Natural killer cell (primary cell): ENCODE measurements around the gene TMEM62. TPM values are rescaled to one million over a fixed set of nuclear protein-coding genes. Genes with fewer than 3 reads are reported as not detected.

Experiments used
- ATAC-seq, 3 donors: fragments of 150-1000 bp in 2 of 3; fragments of 200-7000 bp in 1 of 3; cut with Tn5 transposase; 1 replicate in 1 of 3; 2 replicates in 2 of 3; pipeline ENCODE4 v1.10.0; 2021; ENCODE audit warnings: mild to moderate bottlenecking in 2 of 3, moderate library complexity in 2 of 3
- DNase-seq, 2 donors: peaks; one replicate each; pipeline versions ENCODE4 v3.0.0 to v3.0.0-alpha.2; 2013 to 2021; ENCODE audit warnings: mixed read lengths in 1 of 2
- H3K27ac ChIP-seq: one replicate; pipeline ENCODE4 v1.5.1; 2013; ENCODE audit warnings: mild to moderate bottlenecking, low read length
- H3K27me3 ChIP-seq: one replicate; pipeline ENCODE4 v1.6.1; 2013; ENCODE audit warnings: low read length; ENCODE audit not compliant: control insufficient read depth, insufficient read depth
- H3K36me3 ChIP-seq: one replicate; pipeline ENCODE4 v1.6.1; 2013; ENCODE audit warnings: low read length; ENCODE audit not compliant: control insufficient read depth, insufficient read depth
- H3K4me1 ChIP-seq: one replicate; pipeline ENCODE4 v1.6.1; 2013; ENCODE audit warnings: low read length; ENCODE audit not compliant: control insufficient read depth, insufficient read depth
- H3K4me3 ChIP-seq: one replicate; pipeline ENCODE4 v1.5.1; 2013; ENCODE audit warnings: low read length
- H3K9me3 ChIP-seq: one replicate; pipeline ENCODE4 v1.6.1; 2013; ENCODE audit warnings: low read length; ENCODE audit not compliant: control insufficient read depth, insufficient read depth
- H3K27ac Mint-ChIP-seq, 2 donors: one replicate each; pipeline ENCODE4 v1.8.0; 2022; ENCODE audit warnings: mild to moderate bottlenecking in 2 of 2, mixed read lengths in 2 of 2, moderate library complexity in 1 of 2
- H3K27me3 Mint-ChIP-seq, 2 donors: one replicate each; pipeline ENCODE4 v1.8.0; 2022; ENCODE audit warnings: low read depth in 2 of 2, mixed read lengths in 2 of 2
- H3K36me3 Mint-ChIP-seq: one replicate; pipeline ENCODE4 v1.8.0; 2022; ENCODE audit warnings: mixed read lengths
- H3K4me1 Mint-ChIP-seq, 2 donors: one replicate each; pipeline ENCODE4 v1.8.0; 2022; ENCODE audit warnings: mixed read lengths in 2 of 2
- H3K4me3 Mint-ChIP-seq: one replicate; pipeline ENCODE4 v1.8.0; 2022; ENCODE audit warnings: mild to moderate bottlenecking, moderate library complexity, mixed read lengths
- H3K9me3 Mint-ChIP-seq, 2 donors: one replicate each; pipeline ENCODE4 v1.8.0; 2022; ENCODE audit warnings: mixed read lengths in 2 of 2
- CTCF ChIP-seq: fragments of 200-600 bp; IDR thresholded peaks from one replicate; pipeline ENCODE4 v1.8.0; 2022; ENCODE audit warnings: antibody characterized with exemption
- WGBS: methylation state at CpG from one replicate; pipeline ENCODE4 v1.1.7; 2013; ENCODE audit warnings: missing lambda C conversion rate; ENCODE audit not compliant: insufficient coverage; 5-methylcytosine and 5-hydroxymethylcytosine counted together
- intact Hi-C: fragments of 100-400 bp; cut with micrococcal nuclease; formaldehyde crosslinking; loops from one replicate; pipeline ENCODE4 v1.14.2; 2022
- total RNA-seq, 4 donors: library from RNA; stranded (reverse); fragments of 120-200 nt in 1 of 4; gene quantifications; one replicate each; pipeline versions ENCODE4 v1.2.3 to v1.2.4, GENCODE V29; 2013 to 2022

TMEM62 gene
- total RNA-seq, 3 donors from 2014 or later (not counting 1 experiment from before 2014, with no cell fraction given) = 39.4 to 43.8 (median 40.8) TPM

- peaks cover 16% of the 10 kb centered on the region for H3K4me1 ChIP-seq
- H3K27me3 Mint-ChIP-seq = no peaks in the 10 kb centered on the region
- WGBS = under 1% methylated on average over 13 of the region's 13 CpGs
- H3K9me3 Mint-ChIP-seq = no peaks in the 10 kb centered on the region
- H3K9me3 ChIP-seq = no peaks in the 10 kb centered on the region
- H3K4me1 Mint-ChIP-seq = peaks cover 35 to 49% of the 10 kb centered on the region in 2 donors
- peak; percentile 4 for TF ChIP-seq CTCF
- H3K4me3 ChIP-seq = peak overlapping the region; percentile 73
- peak overlapping the region; percentile 93 for H3K27ac ChIP-seq
- H3K36me3 ChIP-seq = peaks cover 32% of the 10 kb centered on the region
- H3K36me3 Mint-ChIP-seq = peaks cover 6% of the 10 kb centered on the region
- H3K27ac Mint-ChIP-seq = peak overlapping the region; percentile 91 to 96
- DNase-seq = no peak
- peak overlapping the region; percentile 93 for H3K4me3 Mint-ChIP-seq
- intact Hi-C loops = loop anchor here (5.0 kb wide), 1 partner anchor 79 kb away; the partner anchor contains the start of gene UBR1
- peak; percentile 9 to 27 (median 21) for ATAC-seq
- no peaks in the 10 kb centered on the region for H3K27me3 ChIP-seq
These were observed 52.6 kb downstream of the TMEM62 start for GRCh38 chr15:43186003-43186353.

DNA sequence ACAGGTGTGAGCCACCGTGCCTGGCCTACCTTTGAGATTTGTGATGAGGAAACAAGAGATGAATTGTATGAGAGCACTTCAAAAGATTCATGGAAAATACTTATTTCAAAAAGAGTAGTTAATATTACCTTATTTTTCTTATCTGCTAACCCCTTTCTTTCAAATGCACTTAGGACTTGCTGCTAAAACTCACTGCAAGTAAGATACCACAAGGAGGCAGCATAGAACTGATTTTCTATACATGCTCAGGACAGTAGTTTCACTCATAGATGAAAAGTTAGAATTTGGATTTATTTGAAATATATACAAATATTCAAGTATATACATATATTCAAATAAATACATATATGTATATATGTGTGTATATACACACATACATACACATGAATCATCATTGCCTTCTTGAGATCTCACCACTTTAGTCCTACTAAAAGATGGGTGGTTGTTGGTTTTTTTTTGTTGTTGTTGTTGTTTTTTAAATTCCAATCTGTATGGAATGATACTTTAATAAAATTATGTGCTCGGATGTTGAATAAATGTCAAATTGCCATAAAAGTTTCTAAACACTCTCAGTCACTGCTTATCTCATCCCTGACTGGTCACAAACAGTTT is 54.3 kb downstream of the TMEM62 start:
- Mint-ChIP-seq H3K4me3 (peak overlapping the region; percentile 93), H3K4me1 (peaks cover 35 to 49% of the 10 kb centered on the region in 2 donors), H3K27me3 (no peaks in the 10 kb centered on the region), H3K27ac (peak overlapping the region; percentile 91 to 96), H3K9me3 (no peaks in the 10 kb centered on the region), H3K36me3 (peaks cover 23% of the 10 kb centered on the region)
- Histone ChIP-seq H3K27me3 (no peaks in the 10 kb centered on the region), H3K4me3 (no peak overlapping the region), H3K4me1 (peaks cover 16% of the 10 kb centered on the region), H3K27ac (no peak overlapping the region), H3K36me3 (peaks cover 47% of the 10 kb centered on the region), H3K9me3 (no peaks in the 10 kb centered on the region)
- ATAC-seq (no peak), DNase-seq (peak in 1 of 2 donors; percentile 68)
- TF ChIP-seq CTCF = peak; percentile 75
- 80% methylated on average over 1 of the region's 2 CpGs for WGBS
- intact Hi-C loops = loop anchor here (1.0 to 5.0 kb wide), 2 partner anchors 80 to 98 kb away; partner anchors contain the start of gene UBR1

DNA sequence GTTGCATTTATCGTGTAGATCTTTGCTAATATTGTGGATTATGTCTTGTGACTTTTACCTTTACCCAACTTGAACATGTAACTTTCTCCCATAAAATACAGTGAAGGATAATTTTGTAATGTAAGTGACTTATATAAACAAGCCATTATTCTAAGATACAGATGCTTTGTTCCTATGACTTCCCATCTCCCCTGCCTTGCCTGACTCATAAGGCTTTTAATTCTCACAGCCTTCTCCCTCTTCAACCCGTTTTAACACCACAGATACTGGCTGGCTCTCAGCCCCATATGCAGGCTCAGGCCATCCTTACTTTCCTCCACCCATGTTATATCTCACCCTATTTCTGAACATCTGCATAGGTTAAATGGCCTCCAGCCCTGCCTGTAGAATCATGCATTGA is 55.9 kb downstream of the TMEM62 start:
- Mint-ChIP-seq H3K27ac (peak overlapping the region in 1 of 2 donors; percentile 30), H3K4me3 (no peak overlapping the region), H3K4me1 (peaks cover 35 to 49% of the 10 kb centered on the region in 2 donors), H3K9me3 (no peaks in the 10 kb centered on the region), H3K27me3 (no peaks in the 10 kb centered on the region), H3K36me3 (peaks cover 27% of the 10 kb centered on the region)
- DNase-seq (no peak), ATAC-seq (no peak)
- no peak for TF ChIP-seq CTCF
- Histone ChIP-seq H3K9me3 (no peaks in the 10 kb centered on the region), H3K4me3 (no peak overlapping the region), H3K27ac (no peak overlapping the region), H3K27me3 (no peaks in the 10 kb centered on the region), H3K36me3 (peaks cover 61% of the 10 kb centered on the region), H3K4me1 (peaks cover 16% of the 10 kb centered on the region)
- intact Hi-C loops = loop anchor here (5.0 kb wide), 1 partner anchor 82 kb away; the partner anchor contains the start of gene UBR1
- 88% methylated on average over 1 of the region's 2 CpGs for WGBS
